Transverse colon (tissue), 4 donors: ENCODE measurements around the gene ARL16. TPM values are rescaled to one million over a fixed set of nuclear protein-coding genes. Genes with fewer than 3 reads are reported as not detected.

ENCODE experiments used
- DNase-seq: peaks from one replicate; pipeline ENCODE4 v3.0.0-alpha.2; 2019
- H3K27ac ChIP-seq, 4 donors: fragments of 200-600 bp; sonication (generic); 2 replicates each; pipeline ENCODE4 v1.5.1; 2016 to 2018; ENCODE audit warnings: inconsistent platforms in 4 of 4
- H3K27me3 ChIP-seq: fragments of 200-600 bp; sonication (generic); 2 replicates; pipeline ENCODE4 v1.5.1; 2017; ENCODE audit warnings: inconsistent platforms
- H3K36me3 ChIP-seq, 4 donors: fragments of 200-600 bp; sonication (generic); 2 replicates each; pipeline ENCODE4 v1.5.1; 2017 to 2019; ENCODE audit warnings: inconsistent platforms in 4 of 4
- H3K4me1 ChIP-seq, 4 donors: fragments of 200-600 bp; sonication (generic); 2 replicates each; pipeline ENCODE4 v1.5.1; 2017 to 2020; ENCODE audit warnings: inconsistent platforms in 4 of 4
- H3K4me3 ChIP-seq, 4 donors: fragments of 200-600 bp; sonication (generic); 1 replicate in 1 of 4; 2 replicates in 3 of 4; pipeline versions ENCODE4 v1.5.1 to v1.6.1; 2017 to 2019; ENCODE audit warnings: inconsistent platforms in 4 of 4
- H3K9me3 ChIP-seq, 2 donors: fragments of 200-600 bp; sonication (generic); 2 replicates each; pipeline ENCODE4 v1.5.1; 2017 to 2019; ENCODE audit warnings: inconsistent platforms in 2 of 2
- EP300 ChIP-seq: sonication (generic); formaldehyde crosslinking; IDR thresholded peaks from one replicate; pipeline ENCODE4 v1.6.1; 2017; ENCODE audit warnings: antibody characterized with exemption, low read depth
- POLR2A ChIP-seq: fragments of 450-650 bp; IDR thresholded peaks from one replicate; pipeline ENCODE4 v1.6.1; 2016; ENCODE audit warnings: antibody characterized with exemption, mild to moderate bottlenecking, moderate library complexity
- POLR2AphosphoS5 ChIP-seq, 3 donors: sonication (generic); formaldehyde crosslinking; IDR thresholded peaks; one replicate each; pipeline ENCODE4 v1.6.1; 2016; ENCODE audit warnings: antibody characterized with exemption in 3 of 3
- WGBS, 2 donors: methylation state at CpG; one replicate each; pipeline ENCODE4 v1.1.5; 2018; ENCODE audit warnings: low coverage in 1 of 2; 5-methylcytosine and 5-hydroxymethylcytosine counted together
- in situ Hi-C, 4 donors: fragments of 200-750 bp; cut with MboI; loops; one replicate each; pipeline versions ENCODE4 v1.15.0 to v1.15.1; 2017; ENCODE audit warnings: low sequenced_read_pairs in 3 of 4, low pct_ligation_motif_present in 1 of 4, low pct_unique_long_range_greater_than_20kb in 1 of 4
- intact Hi-C: fragments of 100-400 bp; cut with DNase I; formaldehyde crosslinking; loops from one replicate; pipeline ENCODE4 v1.15.1; 2023; ENCODE audit warnings: low total_unique reads
- total RNA-seq, 4 donors: library from RNA; depleted of rRNA; stranded (reverse); fragments of >200 nt; gene quantifications; one replicate each; pipeline ENCODE4 v1.1.0, GENCODE V29; 2016
- TF ChIP-seq, protein P1 (sequence below), 5 experiments: fragments of 200-600 bp in 3 of 5; fragments of 450-650 bp in 2 of 5; sonication (generic) in 3 of 5; IDR thresholded peaks; 1 replicate in 2 of 5; 2 replicates in 3 of 5; pipeline ENCODE4 v1.5.1; 2016 to 2017; ENCODE audit warnings: antibody characterized with exemption in 5 of 5, inconsistent platforms in 3 of 5, mild to moderate bottlenecking in 2 of 5, moderate library complexity in 1 of 5

The ARL16 gene
- total RNA-seq, 4 donors from 2014 or later = 16.3 to 52.0 (median 33.1) TPM

GRCh38 chr17:81716674-81716996, 33.0 kb upstream of the ARL16 start:
- no peaks in the 10 kb centered on the region for H3K9me3 ChIP-seq
- peaks cover 10 to 26% (median 23%) of the 10 kb centered on the region in 4 donors for H3K4me1 ChIP-seq
- no peak overlapping the region for H3K4me3 ChIP-seq
- TF ChIP-seq, protein P1, sequence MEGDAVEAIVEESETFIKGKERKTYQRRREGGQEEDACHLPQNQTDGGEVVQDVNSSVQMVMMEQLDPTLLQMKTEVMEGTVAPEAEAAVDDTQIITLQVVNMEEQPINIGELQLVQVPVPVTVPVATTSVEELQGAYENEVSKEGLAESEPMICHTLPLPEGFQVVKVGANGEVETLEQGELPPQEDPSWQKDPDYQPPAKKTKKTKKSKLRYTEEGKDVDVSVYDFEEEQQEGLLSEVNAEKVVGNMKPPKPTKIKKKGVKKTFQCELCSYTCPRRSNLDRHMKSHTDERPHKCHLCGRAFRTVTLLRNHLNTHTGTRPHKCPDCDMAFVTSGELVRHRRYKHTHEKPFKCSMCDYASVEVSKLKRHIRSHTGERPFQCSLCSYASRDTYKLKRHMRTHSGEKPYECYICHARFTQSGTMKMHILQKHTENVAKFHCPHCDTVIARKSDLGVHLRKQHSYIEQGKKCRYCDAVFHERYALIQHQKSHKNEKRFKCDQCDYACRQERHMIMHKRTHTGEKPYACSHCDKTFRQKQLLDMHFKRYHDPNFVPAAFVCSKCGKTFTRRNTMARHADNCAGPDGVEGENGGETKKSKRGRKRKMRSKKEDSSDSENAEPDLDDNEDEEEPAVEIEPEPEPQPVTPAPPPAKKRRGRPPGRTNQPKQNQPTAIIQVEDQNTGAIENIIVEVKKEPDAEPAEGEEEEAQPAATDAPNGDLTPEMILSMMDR (IDR thresholded peaks at IDR 0.05) = no peak
- TF ChIP-seq POLR2A (no peak), EP300 (no peak), POLR2AphosphoS5 (IDR thresholded peaks at IDR 0.05) (no peak)
- WGBS, 2 donors = 100% methylated on average over 1 of the region's 12 CpGs; no CpG with 5 or more reads in 1 of the 2 donors
- in situ Hi-C loops = no loop called here
- H3K36me3 ChIP-seq = peaks cover 0 to 4% (median 0%) of the 10 kb centered on the region in 4 donors
- DNase-seq = no peak
- H3K27me3 ChIP-seq = no peaks in the 10 kb centered on the region
- intact Hi-C loops = no loop called here
- no peak overlapping the region for H3K27ac ChIP-seq

DNA sequence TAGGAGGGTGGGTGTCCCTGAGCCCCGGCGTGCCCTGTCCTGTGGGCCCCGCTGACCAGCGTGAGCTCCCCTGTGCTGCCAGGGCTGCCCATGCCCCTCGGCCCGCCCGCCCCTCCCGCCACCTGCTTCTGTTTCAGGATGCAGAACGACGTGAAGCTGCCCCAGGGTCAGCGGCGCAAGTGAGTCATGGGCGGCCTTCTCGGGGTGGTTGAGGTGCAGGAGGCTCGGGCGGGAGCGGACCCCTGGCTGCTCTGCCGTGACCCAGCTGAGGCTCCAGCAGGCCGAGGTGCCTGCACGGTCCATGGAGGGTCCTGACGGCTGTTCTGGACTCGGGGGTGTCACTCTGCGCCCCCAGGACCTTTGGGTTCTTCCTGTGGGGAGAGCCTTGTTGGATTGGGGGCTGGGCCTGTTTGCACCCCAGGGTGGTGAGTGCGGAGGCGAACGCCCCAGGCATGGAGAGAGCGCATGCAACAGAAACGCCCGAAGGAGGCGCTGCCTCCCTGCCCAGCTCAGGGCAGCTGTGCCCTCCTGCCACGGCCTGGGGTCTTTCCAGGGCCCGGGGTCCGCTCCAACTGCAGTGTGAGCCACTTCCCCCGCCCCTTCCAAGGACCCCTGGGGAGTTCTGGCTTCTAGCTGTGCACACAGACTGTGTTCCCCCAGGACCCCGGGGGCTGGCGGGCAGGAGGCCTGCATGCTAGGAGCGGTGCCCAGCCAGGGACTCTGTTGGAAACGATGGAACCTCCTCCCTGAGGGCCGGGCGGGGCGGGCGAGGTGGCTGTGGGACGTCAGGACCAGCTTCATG, 32.5 kb upstream of the ARL16 start:
- Histone ChIP-seq H3K4me3 (no peak overlapping the region), H3K36me3 (peaks cover 0 to 4% (median 0%) of the 10 kb centered on the region in 4 donors), H3K27ac (no peak overlapping the region), H3K4me1 (peaks cover 12 to 29% (median 26%) of the 10 kb centered on the region in 4 donors), H3K27me3 (no peaks in the 10 kb centered on the region), H3K9me3 (no peaks in the 10 kb centered on the region)
- WGBS, 2 donors = 95% methylated on average over 20 of the region's 43 CpGs; no CpG with 5 or more reads in 1 of the 2 donors
- TF ChIP-seq EP300 (no peak), POLR2AphosphoS5 (IDR thresholded peaks at IDR 0.05) (no peak), POLR2A (no peak)
- TF ChIP-seq, protein P1 (IDR thresholded peaks at IDR 0.05) = no peak
- in situ Hi-C loops = no loop called here
- no peak for DNase-seq
- intact Hi-C loops = no loop called here

DNA sequence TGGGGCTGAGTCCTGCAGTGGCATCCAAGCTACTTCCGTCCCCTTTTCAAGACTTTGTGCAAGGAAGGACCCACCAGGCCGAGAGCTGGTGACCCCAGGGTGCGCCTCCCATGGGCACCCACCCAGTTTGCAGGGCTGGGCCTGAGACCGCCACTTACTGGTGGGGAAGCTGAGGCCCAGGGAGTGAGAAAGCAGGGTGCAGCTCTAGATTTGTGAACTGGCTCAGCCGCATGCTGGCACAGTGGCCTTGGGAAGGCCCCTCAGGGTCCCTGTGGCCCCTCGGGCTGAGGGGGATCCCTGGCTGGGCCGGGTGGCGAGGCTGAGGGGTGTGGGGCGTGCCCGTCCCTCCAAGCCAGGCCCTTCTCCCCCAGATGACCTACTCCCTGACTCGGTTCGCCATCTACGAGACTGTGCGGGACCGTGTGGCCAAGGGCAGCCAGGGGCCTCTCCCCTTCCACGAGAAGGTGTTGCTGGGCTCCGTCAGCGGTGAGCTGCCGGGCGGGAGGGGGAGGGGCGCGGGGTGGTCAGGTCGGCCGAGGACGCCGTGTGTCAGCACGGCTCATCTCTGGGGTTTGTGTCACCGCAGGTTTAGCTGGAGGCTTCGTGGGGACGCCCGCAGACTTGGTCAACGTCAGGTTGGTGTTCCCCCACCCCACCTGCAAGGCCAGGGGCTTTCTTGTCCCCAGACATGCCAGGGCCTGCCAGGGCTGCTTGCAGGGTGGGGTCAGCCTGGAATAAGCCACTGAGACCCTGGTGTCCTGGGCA, 31.7 kb upstream of the ARL16 start:
- 90% methylated on average over 32 of the region's 32 CpGs; no CpG with 5 or more reads in 1 of the 2 donors for WGBS, 2 donors
- Histone ChIP-seq H3K4me1 (peaks cover 20 to 37% (median 34%) of the 10 kb centered on the region in 4 donors), H3K27me3 (no peaks in the 10 kb centered on the region), H3K36me3 (peaks cover 0 to 4% (median 0%) of the 10 kb centered on the region in 4 donors), H3K9me3 (no peaks in the 10 kb centered on the region), H3K27ac (no peak overlapping the region), H3K4me3 (no peak overlapping the region)
- TF ChIP-seq POLR2A = no peak
- TF ChIP-seq, protein P1 (IDR thresholded peaks at IDR 0.05) = no peak
- TF ChIP-seq EP300 = no peak
- no peak for TF ChIP-seq POLR2AphosphoS5 (IDR thresholded peaks at IDR 0.05)
- DNase-seq = no peak
- in situ Hi-C loops = no loop called here
- intact Hi-C loops = no loop called here

DNA sequence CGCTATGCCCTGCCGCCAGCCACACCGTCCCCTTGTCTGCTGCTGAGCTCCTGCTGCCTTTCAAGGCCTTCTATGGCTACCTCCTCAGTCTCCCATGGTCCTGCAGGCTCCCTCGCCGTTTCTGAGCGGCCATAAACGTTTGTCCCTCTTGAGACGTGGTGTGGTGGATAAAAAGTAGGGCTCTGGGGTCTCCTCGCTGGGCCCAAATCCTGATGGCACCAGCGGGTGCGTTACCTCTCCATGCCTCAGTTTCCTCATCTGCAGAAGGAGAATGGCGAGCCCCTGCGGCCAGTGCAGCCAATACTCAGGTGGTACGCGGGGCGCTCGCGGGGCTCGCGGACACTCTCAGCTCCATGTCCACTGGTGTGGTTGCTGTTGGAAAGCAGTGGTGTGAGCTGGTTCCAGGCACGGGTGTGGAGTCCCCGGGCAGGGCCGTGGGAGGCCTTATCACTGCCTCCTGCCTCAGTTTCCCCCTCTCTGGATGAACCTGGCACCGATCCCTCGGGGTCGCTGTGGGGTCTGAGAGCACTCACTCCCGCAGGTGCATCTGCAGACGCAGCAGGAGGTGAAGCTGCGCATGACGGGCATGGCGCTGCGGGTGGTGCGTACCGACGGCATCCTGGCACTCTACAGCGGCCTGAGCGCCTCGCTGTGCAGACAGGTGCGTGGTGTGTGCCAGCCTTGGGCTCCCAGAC, 31.0 kb upstream of the ARL16 start:
- H3K4me3 ChIP-seq = peak overlapping the region in 2 of 4 donors; percentile 79 to 94
- no peak for TF ChIP-seq POLR2AphosphoS5 (IDR thresholded peaks at IDR 0.05)
- no peak for TF ChIP-seq POLR2A
- TF ChIP-seq, protein P1 (IDR thresholded peaks at IDR 0.05) = no peak
- no peak for TF ChIP-seq EP300
- 80 to 96% methylated on average over 4 to 39 of the region's 39 CpGs for WGBS, 2 donors
- in situ Hi-C loops (no loop called here), intact Hi-C loops (no loop called here)
- no peaks in the 10 kb centered on the region for H3K27me3 ChIP-seq
- H3K27ac ChIP-seq = peak overlapping the region; percentile 80 to 90 (median 86)
- peaks cover 27 to 44% (median 41%) of the 10 kb centered on the region in 4 donors for H3K4me1 ChIP-seq
- DNase-seq = no peak
- H3K36me3 ChIP-seq = peaks cover 0 to 4% (median 0%) of the 10 kb centered on the region in 4 donors
- no peaks in the 10 kb centered on the region for H3K9me3 ChIP-seq
